H9 (cell line): ENCODE data around the gene GNAO1. TPM values are rescaled to one million over a fixed set of nuclear protein-coding genes. Genes with fewer than 3 reads are reported as not detected.

Experiments
- DNase-seq: peaks from one replicate; pipeline ENCODE4 v3.0.0-alpha.2; 2017
- H2AFZ ChIP-seq: one replicate; pipeline ENCODE4 v1.6.1; 2013; ENCODE audit warnings: mild to moderate bottlenecking, low read length, control low read depth, moderate library complexity
- H2AK5ac ChIP-seq: 2 replicates; pipeline ENCODE4 v1.6.1; 2013; ENCODE audit warnings: low read length, control low read depth, mixed read lengths; ENCODE audit not compliant: insufficient read length
- H2BK120ac ChIP-seq: one replicate; pipeline ENCODE4 v1.6.1; 2013; ENCODE audit warnings: low read depth, mild to moderate bottlenecking, low read length, control low read depth, inconsistent platforms; ENCODE audit not compliant: poor library complexity, severe bottlenecking
- H2BK12ac ChIP-seq: 2 replicates; pipeline ENCODE4 v1.6.1; 2013; ENCODE audit warnings: low read length, control low read depth, mixed read lengths, low read depth; ENCODE audit not compliant: insufficient read length
- H2BK15ac ChIP-seq: 2 replicates; pipeline ENCODE4 v1.6.1; 2013; ENCODE audit warnings: low read depth, low read length, control low read depth
- H2BK20ac ChIP-seq: one replicate; pipeline ENCODE4 v1.6.1; 2013; ENCODE audit warnings: low read depth, mild to moderate bottlenecking, low read length, control low read depth, inconsistent platforms; ENCODE audit not compliant: poor library complexity, severe bottlenecking
- H2BK5ac ChIP-seq: 2 replicates; pipeline ENCODE4 v1.6.1; 2013; ENCODE audit warnings: low read length, control low read depth, mixed read lengths; ENCODE audit not compliant: insufficient read length
- H3K14ac ChIP-seq: 2 replicates; pipeline ENCODE4 v1.6.1; 2013; ENCODE audit warnings: low read length, control low read depth; ENCODE audit not compliant: insufficient read depth
- H3K18ac ChIP-seq: 2 replicates; pipeline ENCODE4 v1.6.1; 2013; ENCODE audit warnings: low read depth, mild to moderate bottlenecking, mixed read lengths, low read length, control low read depth; ENCODE audit not compliant: insufficient read length
- H3K23ac ChIP-seq: 2 replicates; pipeline ENCODE4 v1.6.1; 2013; ENCODE audit warnings: low read length, control low read depth, mixed read lengths, low read depth; ENCODE audit not compliant: insufficient read length
- H3K23me2 ChIP-seq: 2 replicates; pipeline ENCODE4 v1.6.1; 2013; ENCODE audit warnings: low read depth, mild to moderate bottlenecking, mixed read lengths, low read length, control low read depth; ENCODE audit not compliant: insufficient read length, poor library complexity, severe bottlenecking
- H3K27ac ChIP-seq: 2 replicates; pipeline ENCODE4 v1.5.1; 2013; ENCODE audit warnings: low read length, control low read depth, mixed read lengths, low read depth; ENCODE audit not compliant: insufficient read length
- H3K27me3 ChIP-seq: 2 replicates; pipeline ENCODE4 v1.6.1; 2013; ENCODE audit warnings: low read length, control low read depth, inconsistent platforms; ENCODE audit not compliant: insufficient read depth
- H3K4ac ChIP-seq: 2 replicates; pipeline ENCODE4 v1.6.1; 2013; ENCODE audit warnings: low read depth, mild to moderate bottlenecking, control low read depth, inconsistent platforms, low read length, moderate library complexity
- H3K4me1 ChIP-seq: 2 replicates; pipeline ENCODE4 v1.6.1; 2013; ENCODE audit warnings: low read length, control low read depth, inconsistent platforms; ENCODE audit not compliant: insufficient read depth
- H3K4me2 ChIP-seq: 2 replicates; pipeline ENCODE4 v1.6.1; 2013; ENCODE audit warnings: low read length, control low read depth, mixed read lengths; ENCODE audit not compliant: insufficient read length, insufficient read depth
- H3K56ac ChIP-seq: 2 replicates; pipeline ENCODE4 v1.6.1; 2013; ENCODE audit warnings: low read depth, mild to moderate bottlenecking, mixed read lengths, low read length, control low read depth; ENCODE audit not compliant: insufficient read length
- H3K79me1 ChIP-seq: 2 replicates; pipeline ENCODE4 v1.6.1; 2013; ENCODE audit warnings: low read depth, mild to moderate bottlenecking, moderate library complexity, low read length, control low read depth, inconsistent platforms; ENCODE audit not compliant: insufficient read depth, poor library complexity, severe bottlenecking
- H3K79me2 ChIP-seq: 2 replicates; pipeline ENCODE4 v1.6.1; 2013; ENCODE audit warnings: low read length, control low read depth, inconsistent platforms; ENCODE audit not compliant: insufficient read depth
- H3K9ac ChIP-seq: 2 replicates; pipeline ENCODE4 v1.6.1; 2013; ENCODE audit warnings: low read length, control low read depth, mixed read lengths; ENCODE audit not compliant: insufficient read length; ENCODE audit errors: extremely low read depth
- H3K9me3 ChIP-seq: one replicate; pipeline ENCODE4 v1.6.1; 2013; ENCODE audit warnings: low read depth, low read length, inconsistent platforms; ENCODE audit not compliant: control insufficient read depth
- H3T11ph ChIP-seq: one replicate; pipeline ENCODE4 v1.6.1; 2013; ENCODE audit warnings: mild to moderate bottlenecking, low read length, control low read depth, inconsistent platforms
- H4K20me1 ChIP-seq: one replicate; pipeline ENCODE4 v1.6.1; 2013; ENCODE audit not compliant: control insufficient read depth, insufficient read length, insufficient read depth
- H4K5ac ChIP-seq: 2 replicates; pipeline ENCODE4 v1.6.1; 2013; ENCODE audit warnings: low read depth, mild to moderate bottlenecking, mixed read lengths, low read length, control low read depth; ENCODE audit not compliant: insufficient read length
- H4K8ac ChIP-seq: replicated peaks from 2 replicates; pipeline ENCODE4 v1.6.1; 2013; ENCODE audit warnings: low read length, control low read depth, mixed read lengths, low read depth; ENCODE audit not compliant: insufficient read length
- H4K91ac ChIP-seq: 2 replicates; pipeline ENCODE4 v1.6.1; 2013; ENCODE audit warnings: low read depth, mild to moderate bottlenecking, moderate library complexity, mixed read lengths, low read length, control low read depth; ENCODE audit not compliant: insufficient read length
- H3K27ac Mint-ChIP-seq, 3 experiments: 2 replicates in 2 of 3; 3 replicates in 1 of 3; pipeline ENCODE4 v1.8.0; 2020 to 2021; ENCODE audit warnings: mixed read lengths in 3 of 3, mild to moderate bottlenecking in 1 of 3, moderate library complexity in 1 of 3
- H3K27me3 Mint-ChIP-seq: 2 replicates; pipeline ENCODE4 v1.8.0; 2021; ENCODE audit warnings: low read depth, mild to moderate bottlenecking, moderate library complexity, mixed read lengths
- H3K36me3 Mint-ChIP-seq, 3 experiments: 2 replicates in 2 of 3; 3 replicates in 1 of 3; pipeline ENCODE4 v1.8.0; 2020 to 2021; ENCODE audit warnings: low read depth in 3 of 3, mixed read lengths in 3 of 3; ENCODE audit not compliant: insufficient read depth in 1 of 3
- H3K4me1 Mint-ChIP-seq, 2 experiments: 2 replicates each; pipeline ENCODE4 v1.8.0; 2020; ENCODE audit warnings: mixed read lengths in 2 of 2
- H3K4me3 Mint-ChIP-seq, 2 experiments: 2 replicates in 1 of 2; 3 replicates in 1 of 2; pipeline ENCODE4 v1.8.0; 2020 to 2021; ENCODE audit warnings: mild to moderate bottlenecking in 2 of 2, mixed read lengths in 2 of 2, moderate library complexity in 1 of 2
- H3K9me3 Mint-ChIP-seq, 2 experiments: 2 replicates in 1 of 2; 3 replicates in 1 of 2; pipeline ENCODE4 v1.8.0; 2020; ENCODE audit warnings: mild to moderate bottlenecking in 2 of 2, mixed read lengths in 2 of 2, moderate library complexity in 1 of 2
- CTCF ChIP-seq: fragments of 200-600 bp; sonication (generic); conservative IDR thresholded peaks from 3 replicates; pipeline ENCODE4 v1.8.0; 2021; ENCODE audit warnings: antibody characterized with exemption, mild to moderate bottlenecking
- WGBS: extraction: QIAGEN DNeasy Blood & Tissue Kit; methylation state at CpG from one replicate; pipeline ENCODE4 v1.1.7; 2013; ENCODE audit warnings: missing lambda C conversion rate, low lambda C conversion rate, mixed read lengths; ENCODE audit not compliant: insufficient read length; ENCODE audit errors: extremely low coverage; 5-methylcytosine and 5-hydroxymethylcytosine counted together
- total RNA-seq: library from RNA; stranded (reverse); gene quantifications from 2 replicates; pipeline ENCODE4 v1.2.1, GENCODE V29; 2021

The GNAO1 gene
- total RNA-seq, 1 experiment from 2014 or later: 16.9 TPM

- Histone ChIP-seq H3K9ac (no peak overlapping the region), H3K23ac (no peak overlapping the region), H4K91ac (no peak overlapping the region), H3K9me3 (no peaks in the 10 kb centered on the region), H3T11ph (no peak overlapping the region), H2BK5ac (no peak overlapping the region), H3K79me2 (no peaks in the 10 kb centered on the region), H2BK120ac (no peak overlapping the region), H4K20me1 (no peaks in the 10 kb centered on the region), H4K5ac (no peak overlapping the region), H2AK5ac (no peak overlapping the region), H2AFZ (no peak overlapping the region), H4K8ac (no peak overlapping the region), H3K56ac (no peak overlapping the region), H3K23me2 (no peaks in the 10 kb centered on the region), H2BK15ac (no peak overlapping the region), H3K27me3 (no peaks in the 10 kb centered on the region), H3K4me2 (no peak overlapping the region), H3K79me1 (no peaks in the 10 kb centered on the region), H3K27ac (no peak overlapping the region), H3K18ac (no peak overlapping the region), H3K14ac (no peak overlapping the region), H2BK20ac (no peak overlapping the region), H3K4ac (no peak overlapping the region), H3K4me1 (no peaks in the 10 kb centered on the region), H2BK12ac (no peak overlapping the region)
- no peaks in the 10 kb centered on the region for H3K9me3 Mint-ChIP-seq
- peaks cover 0 to 8% of the 10 kb centered on the region in 2 experiments; a peak in 3 of 4 replicates for H3K4me1 Mint-ChIP-seq
- no peak for TF ChIP-seq CTCF
- WGBS: no CpG with 5 or more reads among the region's 26 CpGs
- peaks cover 10 to 22% (median 16%) of the 10 kb centered on the region in 3 experiments; a peak in 6 of 7 replicates for H3K36me3 Mint-ChIP-seq
- H3K27ac Mint-ChIP-seq: no peak overlapping the region; a peak in 1 of 7 replicates
- no peaks in the 10 kb centered on the region for H3K27me3 Mint-ChIP-seq
- no peak for DNase-seq
- H3K4me3 Mint-ChIP-seq: no peak overlapping the region
These were observed 172.7 kb downstream of the GNAO1 start for GRCh38 chr16:56363781-56364565.
